NCI-H526 (cell line): ENCODE data around the gene CTU1.

Source experiments
- DNase-seq, 2 experiments: peaks; one replicate each; lab custom pipeline; 2025; lab: John Stamatoyannopoulos, UW

Gene CTU1

GRCh38 chr19:51131780-51132680 lies 23.8 kb upstream of the CTU1 start:
- DNase-seq: no peak

DNA sequence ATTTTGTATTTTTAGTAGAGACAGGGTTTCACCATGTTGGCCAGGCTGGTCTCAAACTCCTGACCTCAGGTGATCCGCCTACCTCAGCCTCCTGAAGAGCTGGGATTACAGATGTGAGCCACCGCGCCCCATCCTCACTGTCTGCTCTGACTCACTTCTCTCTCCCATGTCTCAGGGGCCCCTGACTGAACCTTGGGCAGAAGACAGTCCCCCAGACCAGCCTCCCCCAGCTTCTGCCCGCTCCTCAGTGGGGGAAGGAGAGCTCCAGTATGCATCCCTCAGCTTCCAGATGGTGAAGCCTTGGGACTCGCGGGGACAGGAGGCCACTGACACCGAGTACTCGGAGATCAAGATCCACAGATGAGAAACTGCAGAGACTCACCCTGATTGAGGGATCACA lies 21.5 kb upstream of the CTU1 start:
- no peak for DNase-seq

- no peak for DNase-seq
Measured at GRCh38 chr19:51128227-51128626, 20.0 kb upstream of the CTU1 start.

DNA sequence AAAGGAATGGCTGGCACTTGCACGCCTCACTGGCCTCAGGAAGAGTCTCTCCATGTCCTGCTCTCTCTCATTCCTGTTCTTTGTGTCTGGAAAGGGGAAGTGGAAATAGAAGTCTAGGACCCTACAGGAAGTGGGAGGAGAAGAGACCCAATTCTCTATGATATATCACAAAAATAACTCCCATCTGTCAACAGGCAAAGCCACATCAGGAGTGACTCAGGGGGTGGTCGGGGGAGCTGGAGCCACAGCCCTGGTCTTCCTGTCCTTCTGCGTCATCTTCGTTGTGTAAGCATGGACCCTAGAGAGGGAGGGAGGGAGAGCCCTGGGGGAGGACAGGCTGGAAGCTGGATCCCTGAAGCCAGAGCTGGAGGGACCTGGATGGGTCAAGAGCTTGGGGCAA lies 19.5 kb upstream of the CTU1 start:
- DNase-seq: no peak

- no peak for DNase-seq
Measured at GRCh38 chr19:51127032-51127431, 18.8 kb upstream of the CTU1 start.

- no peak for DNase-seq
Measured at GRCh38 chr19:51125421-51126075, 17.3 kb upstream of the CTU1 start.

GRCh38 chr19:51124729-51125128 lies 16.5 kb upstream of the CTU1 start, which contains the start of gene SIGLEC9:
TSS of gene SIGLEC9 (plus strand) at chr19:51124906. CDS start at chr19:51124975, 69 bp downstream.
- no peak for DNase-seq

- DNase-seq: no peak
Measured at GRCh38 chr19:51124216-51124615, 16.0 kb upstream of the CTU1 start.

DNA sequence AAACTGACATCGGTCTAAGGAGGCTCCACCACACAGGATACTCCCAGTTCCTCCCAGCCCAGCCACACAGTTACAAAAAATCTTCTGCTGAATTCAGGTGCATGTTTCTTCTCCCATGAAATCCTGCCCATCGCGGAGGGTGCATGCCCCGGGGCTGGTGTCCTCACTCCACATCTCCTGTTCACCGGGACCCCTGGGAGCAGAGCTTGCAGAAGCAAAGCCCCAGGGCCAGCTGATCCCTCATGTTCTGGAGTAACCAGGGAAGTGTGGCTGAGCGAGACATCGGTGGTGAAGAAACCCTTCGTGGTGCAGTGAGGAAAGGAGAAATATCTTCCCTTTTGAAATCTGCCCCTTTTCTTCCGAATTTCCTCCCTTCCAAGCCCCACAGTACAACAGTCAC lies 15.6 kb upstream of the CTU1 start:
- DNase-seq: no peak

DNA sequence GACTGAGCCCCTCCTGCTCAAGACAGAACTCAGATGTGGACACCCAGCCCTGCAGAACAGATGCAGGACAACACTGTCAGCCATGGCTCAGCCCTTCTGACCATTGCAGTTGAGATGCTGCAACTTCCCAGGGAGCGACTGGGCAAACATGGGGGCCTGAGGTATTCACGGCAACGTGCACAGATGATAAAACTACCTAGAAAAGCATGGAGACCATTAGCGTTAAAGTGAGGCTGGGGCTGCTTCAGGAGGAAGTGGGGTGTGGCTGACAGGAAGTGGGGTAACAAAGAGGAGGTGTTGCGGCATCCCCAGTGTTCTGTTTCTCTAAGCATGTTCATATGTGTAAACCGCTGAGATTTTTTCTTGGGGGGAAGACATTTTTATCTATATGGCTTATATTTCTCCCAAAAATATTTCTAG lies 15.2 kb upstream of the CTU1 start:
- DNase-seq: no peak

- no peak for DNase-seq
Measured at GRCh38 chr19:51122112-51122981, 14.1 kb upstream of the CTU1 start.

DNA sequence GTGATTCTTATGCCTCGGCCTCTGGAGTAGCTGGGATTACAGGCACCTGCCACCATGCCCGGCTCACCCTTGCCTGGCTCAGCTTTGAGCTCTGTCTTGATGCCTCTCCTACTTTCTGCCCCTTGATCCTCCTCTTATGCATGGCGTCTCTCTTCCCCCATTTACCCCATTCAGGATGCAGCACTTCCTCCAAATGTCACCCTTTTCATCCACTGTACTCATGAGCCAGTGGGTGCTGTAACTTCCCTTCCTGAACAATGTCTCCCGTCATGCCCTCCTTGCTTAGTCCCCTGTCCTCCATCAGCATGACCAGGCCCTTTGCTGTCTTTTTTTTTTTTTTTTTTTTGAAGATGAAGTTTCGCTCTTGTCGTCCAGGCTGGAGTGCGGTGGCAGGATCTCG lies 13.0 kb upstream of the CTU1 start:
- no peak for DNase-seq

DNA sequence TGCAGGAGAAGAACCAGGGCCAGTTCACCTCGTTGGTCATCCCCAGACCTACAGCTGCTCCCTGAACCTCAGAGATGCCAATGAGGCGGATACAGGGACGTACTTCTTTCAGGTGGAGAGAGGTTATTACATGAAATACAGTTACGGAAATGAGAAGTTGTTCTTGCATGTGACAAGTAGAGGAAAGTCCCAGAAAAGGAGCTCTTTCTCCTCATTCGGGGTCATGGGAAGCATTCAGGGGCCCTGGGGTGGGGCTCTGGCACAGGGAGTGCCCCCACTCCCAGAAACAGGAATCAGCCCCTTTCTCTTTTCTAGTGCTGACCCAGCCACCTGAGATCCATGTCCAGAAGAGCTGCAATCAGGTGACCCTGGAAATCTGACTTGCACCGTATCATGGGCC lies 12.0 kb upstream of the CTU1 start:
- DNase-seq: no peak

DNA sequence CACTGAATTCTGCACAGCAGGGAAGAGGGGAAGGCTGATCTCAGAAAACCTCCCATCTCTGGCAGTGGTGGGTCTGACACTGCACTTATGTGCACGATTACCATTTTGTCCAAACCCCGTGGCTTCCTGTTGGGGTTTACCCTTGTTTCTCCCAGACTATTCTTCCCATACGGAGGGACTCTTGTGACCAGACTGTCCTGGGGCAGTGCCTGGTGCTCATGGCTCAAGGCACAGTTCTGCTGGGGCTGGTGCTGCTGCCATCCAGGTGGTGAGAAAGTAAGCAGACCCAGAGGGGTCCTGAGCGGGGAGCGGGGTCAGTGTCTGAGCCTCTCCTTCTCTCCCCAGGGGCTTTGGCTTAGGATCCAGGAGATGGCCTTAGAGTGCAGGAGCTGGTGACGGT lies 11.4 kb upstream of the CTU1 start:
- no peak for DNase-seq

DNA sequence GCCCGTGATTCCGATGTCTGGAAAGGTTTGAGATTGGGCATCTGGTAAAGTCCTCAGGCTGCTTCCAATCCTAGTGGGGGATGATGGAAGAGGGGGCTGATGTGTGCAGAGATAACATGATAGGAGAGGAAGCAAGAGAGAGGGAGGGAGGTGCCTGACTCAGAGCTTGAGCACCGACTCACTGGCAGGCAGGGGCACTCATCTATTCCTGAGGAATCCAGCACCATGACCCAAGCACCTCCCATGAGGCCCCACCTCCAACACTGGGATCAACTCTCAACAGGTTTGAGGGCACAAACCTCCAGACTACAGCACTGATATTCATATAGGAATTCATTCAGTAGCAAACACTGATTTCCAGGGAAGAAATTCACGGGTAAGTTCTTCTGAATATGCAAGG lies 10.9 kb upstream of the CTU1 start:
- DNase-seq: no peak

DNA sequence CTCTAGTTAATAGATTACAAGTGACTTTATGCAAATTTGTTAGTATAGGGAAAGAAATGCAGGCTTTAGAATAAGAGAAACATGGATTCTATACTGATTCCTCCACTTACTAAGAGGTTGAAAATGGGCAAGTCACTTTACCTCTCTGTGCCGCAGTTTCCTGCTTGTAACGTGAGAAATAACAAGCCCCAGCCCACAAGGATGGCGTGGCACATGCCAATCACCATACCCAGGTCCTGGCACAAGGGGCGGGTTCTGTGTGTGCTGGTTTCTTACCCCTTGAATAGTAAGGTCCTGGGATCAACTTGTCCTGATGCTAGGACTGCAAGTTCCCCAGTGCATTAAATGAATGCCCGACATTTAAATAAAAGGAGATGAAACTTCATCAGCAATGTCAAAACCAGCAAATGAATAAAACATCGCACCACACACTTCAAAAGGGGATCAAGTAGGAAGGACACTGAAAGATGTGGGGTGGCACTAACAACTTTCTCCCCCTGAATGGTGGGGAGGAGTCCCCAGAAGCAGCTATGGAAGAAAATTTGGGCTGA lies 8.6 kb upstream of the CTU1 start:
- no peak for DNase-seq

DNA sequence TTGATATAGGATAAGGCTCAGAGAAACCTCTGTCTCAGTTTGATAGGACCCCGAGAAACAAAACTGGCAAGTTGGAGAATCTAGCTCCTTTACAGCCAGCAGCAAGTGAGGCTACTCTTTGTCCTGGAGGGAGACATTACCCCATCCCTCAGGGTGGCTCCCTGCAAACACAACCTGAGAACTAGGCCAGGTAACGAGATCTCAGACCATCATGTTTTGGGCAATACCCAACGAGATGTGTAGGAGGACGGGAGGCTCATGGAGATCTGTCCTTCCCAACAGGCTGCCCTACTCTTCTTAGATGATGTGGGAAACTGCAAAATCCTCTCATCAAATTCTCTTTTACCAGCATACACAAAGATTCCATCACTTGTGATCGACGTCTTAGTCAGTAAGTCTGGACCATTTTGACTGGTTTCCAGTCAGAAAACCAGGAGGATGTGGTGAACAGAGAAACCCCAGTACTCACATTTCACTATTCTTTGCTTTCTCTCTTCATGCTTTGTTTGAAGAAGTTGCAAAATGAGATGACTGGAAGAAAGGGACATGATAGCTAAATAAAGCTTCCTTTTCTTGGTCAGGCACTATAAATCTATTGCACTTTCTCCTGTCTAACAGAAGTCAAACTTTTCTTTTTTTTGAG lies 6.0 kb upstream of the CTU1 start:
- DNase-seq: no peak

GRCh38 chr19:51111606-51112005 lies 3.4 kb upstream of the CTU1 start:
- peak; percentile 27 to 40 for DNase-seq

- no peak for DNase-seq
Measured at GRCh38 chr19:51110666-51110971, 2.4 kb upstream of the CTU1 start.

DNA sequence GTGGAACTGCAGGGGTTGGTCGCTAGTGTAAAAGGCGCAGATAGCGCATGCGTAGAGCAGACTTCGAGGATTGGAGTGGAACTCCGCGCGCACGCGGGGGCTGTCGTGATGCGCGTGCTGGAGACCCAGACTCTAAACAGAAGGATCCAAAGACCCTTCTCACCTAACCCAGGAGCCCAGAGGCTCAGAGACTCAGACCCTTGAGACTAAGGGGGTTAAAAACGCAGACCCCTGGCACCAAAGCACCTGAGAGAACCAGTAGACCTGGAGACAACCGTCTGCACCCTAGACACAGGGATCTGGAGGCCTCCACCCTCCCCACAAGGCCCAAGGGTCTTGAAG lies 567 bp upstream of the CTU1 start:
- DNase-seq: peak in 1 of 2 experiments; percentile 92

DNA sequence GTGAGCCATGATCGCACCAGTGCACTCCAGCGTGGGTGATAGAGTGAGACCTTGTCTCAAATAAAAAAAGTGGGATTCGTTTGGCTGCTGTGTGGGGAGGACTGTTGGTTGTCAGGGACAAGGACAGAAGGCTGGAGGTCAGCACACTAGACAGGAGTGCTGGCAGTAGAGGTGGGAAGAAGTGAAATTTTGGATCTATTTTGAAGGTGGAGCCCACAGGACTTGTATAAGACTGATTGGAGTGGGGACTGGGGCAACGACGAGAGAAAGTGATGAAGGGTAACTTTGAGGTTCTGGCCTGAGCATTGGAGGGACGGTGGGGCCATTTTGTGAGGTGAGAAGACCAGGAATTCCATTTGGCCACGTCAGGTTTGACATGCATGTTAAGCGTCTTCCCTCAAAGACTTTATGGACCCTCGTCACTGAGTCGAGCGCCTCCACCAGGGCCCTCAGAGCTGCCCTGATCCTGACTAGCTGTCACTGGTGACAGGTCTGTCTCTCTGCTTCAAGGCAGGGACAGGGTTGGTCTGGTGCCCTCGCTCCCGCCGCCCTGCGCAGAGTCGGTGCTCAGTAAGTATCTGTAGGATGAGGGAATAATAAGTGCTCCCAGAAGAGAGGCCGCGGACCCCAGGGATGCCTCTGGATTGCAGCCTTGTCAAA lies 673 bp downstream of the CTU1 start:
- peak; percentile 49 to 54 for DNase-seq
